Peyer's patch (tissue), 4 donors: Measurements from ENCODE around the gene ECHDC1. TPM values are rescaled to one million over a fixed set of nuclear protein-coding genes. Genes with fewer than 3 reads are reported as not detected.
A peak's percentile ranks its signal among the peaks of the same experiment; 100 is the strongest.

Experiments
- DNase-seq, 3 donors: peaks; one replicate each; pipeline ENCODE4 v3.0.0-alpha.2; 2017 to 2019
- H3K27ac ChIP-seq, 4 donors: fragments of 200-600 bp; sonication (generic); one replicate each; pipeline ENCODE4 v1.5.1; 2016 to 2019
- H3K27me3 ChIP-seq, 2 donors: fragments of 200-600 bp; sonication (generic); one replicate each; pipeline ENCODE4 v1.5.1; 2019
- H3K36me3 ChIP-seq, 3 donors: fragments of 200-600 bp; sonication (generic); one replicate each; pipeline ENCODE4 v1.5.1; 2016 to 2019
- H3K4me1 ChIP-seq, 4 donors: fragments of 200-600 bp; sonication (generic); one replicate each; pipeline ENCODE4 v1.5.1; 2016 to 2019
- H3K4me3 ChIP-seq, 4 donors: fragments of 200-600 bp; sonication (generic); 1 replicate in 3 of 4; 2 replicates in 1 of 4; pipeline ENCODE4 v1.5.1; 2016 to 2019; ENCODE audit warnings: mild to moderate bottlenecking in 1 of 4
- H3K9me3 ChIP-seq, 4 donors: fragments of 200-600 bp; sonication (generic); one replicate each; pipeline ENCODE4 v1.5.1; 2016 to 2019; ENCODE audit warnings: mild to moderate bottlenecking in 1 of 4
- CTCF ChIP-seq, 6 experiments: fragments of 450-650 bp in 4 of 6; fragments of 200-600 bp in 2 of 6; sonication (generic) in 1 of 6; IDR thresholded peaks; one replicate each; pipeline ENCODE4 v1.5.1; 2017 to 2019; ENCODE audit warnings: antibody characterized with exemption in 6 of 6, mild to moderate bottlenecking in 3 of 6, moderate library complexity in 1 of 6
- POLR2A ChIP-seq, 2 donors: fragments of 450-650 bp; IDR thresholded peaks; one replicate each; pipeline ENCODE4 v1.5.1; 2017; ENCODE audit warnings: antibody characterized with exemption in 2 of 2, mild to moderate bottlenecking in 2 of 2, moderate library complexity in 2 of 2
- total RNA-seq, 4 donors: library from RNA; depleted of rRNA; stranded (reverse); fragments of >200 nt; gene quantifications; one replicate each; pipeline ENCODE4 v1.1.0, GENCODE V29; 2016

Gene ECHDC1
- total RNA-seq, 4 donors from 2014 or later: 48.9 to 71.8 (median 60.0) TPM

GRCh38 chr6:127266892-127267645 lies 76.3 kb downstream of the ECHDC1 start:
- DNase-seq: peak in 2 of 3 donors; percentile 50 to 79
- H3K36me3 ChIP-seq: no peaks in the 10 kb centered on the region
- no peaks in the 10 kb centered on the region for H3K9me3 ChIP-seq
- H3K27me3 ChIP-seq: no peaks in the 10 kb centered on the region
- H3K4me1 ChIP-seq: peaks cover 0 to 2% (median 0%) of the 10 kb centered on the region in 4 donors
- H3K27ac ChIP-seq: peak overlapping the region; percentile 92 to 99 (median 97)
- TF ChIP-seq POLR2A (IDR thresholded peaks at IDR 0.05) (peak; percentile 72 to 83), CTCF (IDR thresholded peaks at IDR 0.05) (no peak)
- H3K4me3 ChIP-seq: peak overlapping the region; percentile 61 to 89 (median 88)

- Histone ChIP-seq H3K9me3 (no peaks in the 10 kb centered on the region), H3K4me3 (peak within 1 kb of the TSS; percentile 61 to 89 (median 88)), H3K27ac (peak within 1 kb of the TSS; percentile 92 to 99 (median 97)), H3K4me1 (peaks cover 0 to 2% (median 0%) of the 10 kb centered on the region in 4 donors), H3K27me3 (no peaks in the 10 kb centered on the region), H3K36me3 (no peaks in the 10 kb centered on the region)
- peak; percentile 80 to 91 (median 90) for DNase-seq
- peak; percentile 36 to 79 (median 72) for TF ChIP-seq CTCF (IDR thresholded peaks at IDR 0.05)
- TF ChIP-seq POLR2A (IDR thresholded peaks at IDR 0.05): no peak
Observed at GRCh38 chr6:127266178-127266891, 77.1 kb downstream of the ECHDC1 start, which contains the start of gene RNF146. TSS of gene RNF146 (plus strand) at chr6:127266864. CDS start at chr6:127280339, 13,475 bp downstream.

GRCh38 chr6:127263481-127263880 lies 79.9 kb downstream of the ECHDC1 start:
- Histone ChIP-seq H3K27ac (no peak overlapping the region), H3K4me1 (no peaks in the 10 kb centered on the region), H3K4me3 (no peak overlapping the region), H3K27me3 (no peaks in the 10 kb centered on the region), H3K36me3 (no peaks in the 10 kb centered on the region), H3K9me3 (no peaks in the 10 kb centered on the region)
- DNase-seq: no peak
- TF ChIP-seq POLR2A (IDR thresholded peaks at IDR 0.05) (no peak), CTCF (IDR thresholded peaks at IDR 0.05) (no peak)

- Histone ChIP-seq H3K4me1 (no peaks in the 10 kb centered on the region), H3K27ac (no peak overlapping the region), H3K9me3 (no peaks in the 10 kb centered on the region), H3K27me3 (no peaks in the 10 kb centered on the region), H3K4me3 (no peak overlapping the region), H3K36me3 (no peaks in the 10 kb centered on the region)
- DNase-seq: no peak
- TF ChIP-seq CTCF (IDR thresholded peaks at IDR 0.05) (no peak), POLR2A (IDR thresholded peaks at IDR 0.05) (no peak)
Observed at GRCh38 chr6:127262896-127263295, 80.5 kb downstream of the ECHDC1 start.

- no peaks in the 10 kb centered on the region for H3K36me3 ChIP-seq
- TF ChIP-seq CTCF (IDR thresholded peaks at IDR 0.05) (no peak), POLR2A (IDR thresholded peaks at IDR 0.05) (no peak)
- no peak overlapping the region for H3K27ac ChIP-seq
- no peak overlapping the region for H3K4me3 ChIP-seq
- H3K4me1 ChIP-seq: no peaks in the 10 kb centered on the region
- H3K9me3 ChIP-seq: no peaks in the 10 kb centered on the region
- no peak for DNase-seq
- H3K27me3 ChIP-seq: no peaks in the 10 kb centered on the region
Observed at GRCh38 chr6:127255286-127255685, 88.1 kb downstream of the ECHDC1 start.
